ENCODE measurements around the gene CT47C1.

The CT47C1 gene

DNA sequence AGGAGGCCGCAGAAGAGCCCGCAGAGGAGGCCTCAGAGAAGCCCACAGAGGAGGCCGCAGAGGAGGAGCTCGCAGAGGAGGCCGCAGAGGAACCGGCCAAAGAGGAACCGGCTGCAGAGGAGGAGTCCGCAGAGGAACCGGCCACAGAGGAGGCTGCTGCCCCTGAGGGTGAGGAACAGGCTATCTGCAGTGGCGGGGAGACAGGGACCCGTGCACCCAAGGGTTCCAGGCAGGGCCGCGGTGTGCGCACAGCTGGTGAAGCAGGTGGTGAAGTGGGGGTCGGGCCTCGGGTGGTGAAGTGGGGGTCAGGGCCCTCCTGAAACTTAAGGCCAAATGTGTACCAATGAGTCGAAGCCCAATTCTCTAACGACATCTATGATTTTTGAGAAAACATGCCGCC lies 1.1 kb downstream of the CT47C1 start:
- DNase-seq (ENCODE audit: low spot score): no peak

DNA sequence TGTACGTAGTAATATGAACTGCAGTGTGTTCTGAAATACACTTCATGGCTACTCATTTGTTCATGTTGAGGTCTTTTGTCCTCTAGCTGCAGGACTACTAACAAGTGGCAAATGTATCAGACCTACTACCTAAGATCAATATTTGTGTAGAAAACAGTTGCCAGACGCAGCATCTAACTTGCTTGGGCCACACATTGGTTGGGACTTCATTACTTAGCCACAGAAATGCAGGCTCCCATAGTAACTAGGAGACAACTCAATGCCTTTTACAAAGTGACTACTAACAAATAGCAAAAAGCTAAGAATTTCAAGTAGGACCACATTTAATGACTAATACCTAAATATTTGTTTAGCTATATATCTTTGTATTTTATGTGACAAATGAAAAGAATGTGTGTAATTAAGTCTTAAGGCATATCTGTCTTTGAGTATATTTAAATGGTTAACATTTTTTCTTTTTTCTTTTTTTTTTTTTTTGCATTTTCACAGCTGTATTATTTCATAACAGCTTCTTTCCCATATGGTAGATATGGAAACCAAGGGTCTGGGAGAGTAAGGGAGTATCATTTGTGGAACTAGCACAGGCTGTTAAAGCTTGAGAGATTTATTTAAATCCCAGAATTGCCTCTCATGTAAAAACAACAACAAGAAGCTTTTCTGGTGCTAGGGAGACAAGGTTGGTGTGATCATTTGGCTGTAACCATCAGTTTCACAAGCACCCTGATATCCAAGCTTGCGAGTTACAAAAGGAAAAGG lies 2.7 kb downstream of the CT47C1 start:
- no peak for DNase-seq (ENCODE audit: low spot score)

DNA sequence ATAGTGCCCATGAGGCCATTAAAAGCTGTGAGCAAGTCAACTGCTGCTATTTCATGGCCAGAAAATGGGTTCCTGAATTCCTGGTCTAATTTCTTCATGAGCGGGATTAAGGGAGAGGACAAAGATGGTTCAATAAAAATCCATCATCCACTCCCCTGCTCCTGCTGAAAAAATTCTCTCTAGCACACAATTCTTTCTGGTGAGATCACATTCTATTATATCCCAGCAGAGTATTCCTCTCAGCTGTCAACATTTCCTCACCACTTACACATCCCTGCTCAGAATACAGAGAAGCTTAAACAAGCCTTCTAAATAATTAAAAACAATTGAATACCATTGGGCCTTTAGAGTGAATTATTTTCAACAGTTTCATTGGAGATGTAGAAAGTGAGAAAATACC lies 9.5 kb downstream of the CT47C1 start:
- DNase-seq (ENCODE audit: low spot score): no peak

DNA sequence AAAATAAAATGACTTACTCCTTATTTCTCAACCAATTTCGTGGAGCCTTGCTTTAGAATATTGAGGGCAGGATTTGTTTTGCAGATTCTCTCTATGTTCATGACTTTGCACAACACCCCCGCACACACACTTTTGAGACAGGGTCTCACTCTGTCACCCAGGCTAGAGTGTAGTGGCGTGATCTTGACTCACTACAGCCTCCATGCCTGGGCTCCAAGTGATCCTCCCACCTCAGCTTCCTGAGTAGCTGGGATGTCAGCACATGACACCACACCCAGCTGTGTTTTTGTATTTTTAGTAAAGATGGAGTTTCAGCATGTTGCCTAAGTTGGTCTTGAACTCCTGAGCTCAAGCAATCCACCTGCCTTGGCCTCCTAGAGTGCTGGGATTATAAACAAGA lies 12.0 kb downstream of the CT47C1 start:
- DNase-seq (ENCODE audit: low spot score): no peak

DNA sequence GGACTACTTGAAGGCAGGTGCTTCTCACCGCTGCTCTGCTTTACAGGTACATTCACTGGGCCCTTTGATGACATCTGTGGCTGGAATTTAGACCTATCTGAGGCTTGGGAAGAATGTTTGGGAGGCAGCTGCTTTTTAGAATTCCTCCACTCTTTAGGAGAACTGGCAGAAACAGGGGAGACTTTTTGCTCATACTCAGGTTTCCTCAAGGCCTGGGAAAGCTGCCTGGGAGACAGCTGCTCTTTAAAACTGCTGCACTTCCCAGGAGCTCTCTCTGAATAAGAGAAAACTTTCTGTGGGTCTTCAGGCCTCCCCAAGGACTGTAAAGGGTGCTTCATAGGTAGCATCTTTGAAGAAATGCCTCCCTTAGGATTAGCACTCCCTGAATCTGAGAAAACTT lies 14.3 kb downstream of the CT47C1 start:
- no peak for DNase-seq (ENCODE audit: low spot score)

DNA sequence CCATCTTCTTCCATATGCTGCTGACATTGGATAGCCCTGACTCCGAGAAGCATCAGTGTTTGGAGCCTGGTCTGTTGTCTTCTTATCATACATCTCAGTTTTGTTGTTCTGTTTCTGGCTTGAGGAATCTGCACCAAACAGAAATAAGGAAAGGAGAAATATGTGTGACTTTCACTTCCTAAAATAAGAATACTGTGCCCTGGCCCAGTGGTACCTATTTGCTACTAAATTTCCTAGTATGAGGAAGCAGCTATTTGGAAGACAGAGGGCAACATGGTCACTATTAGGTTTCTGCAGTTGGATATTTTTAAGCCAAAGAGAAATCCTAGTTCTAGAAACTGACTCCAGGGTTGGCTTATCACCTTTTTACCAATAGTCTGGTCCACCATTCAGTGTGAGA lies 16.8 kb downstream of the CT47C1 start:
- no peak for DNase-seq (ENCODE audit: low spot score)

DNA sequence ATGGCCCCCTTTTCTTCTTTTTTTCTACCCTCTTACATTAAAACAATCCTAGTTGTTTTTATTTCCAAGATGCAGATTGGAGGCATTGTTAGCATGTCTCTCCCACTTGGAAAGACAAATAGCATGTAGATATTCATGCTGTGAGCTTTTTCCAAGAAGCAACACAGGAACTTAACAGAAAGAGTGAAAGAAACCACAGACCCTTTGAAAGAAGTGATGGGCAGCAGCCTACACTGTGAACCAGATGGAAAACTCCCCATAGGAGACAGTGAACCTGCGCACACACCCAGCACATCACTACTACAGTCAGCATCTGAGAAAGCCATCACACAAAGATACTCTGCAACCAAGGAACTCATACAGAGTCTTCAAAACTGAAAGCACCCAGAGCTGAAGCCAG lies 17.8 kb downstream of the CT47C1 start:
- no peak for DNase-seq (ENCODE audit: low spot score)

DNA sequence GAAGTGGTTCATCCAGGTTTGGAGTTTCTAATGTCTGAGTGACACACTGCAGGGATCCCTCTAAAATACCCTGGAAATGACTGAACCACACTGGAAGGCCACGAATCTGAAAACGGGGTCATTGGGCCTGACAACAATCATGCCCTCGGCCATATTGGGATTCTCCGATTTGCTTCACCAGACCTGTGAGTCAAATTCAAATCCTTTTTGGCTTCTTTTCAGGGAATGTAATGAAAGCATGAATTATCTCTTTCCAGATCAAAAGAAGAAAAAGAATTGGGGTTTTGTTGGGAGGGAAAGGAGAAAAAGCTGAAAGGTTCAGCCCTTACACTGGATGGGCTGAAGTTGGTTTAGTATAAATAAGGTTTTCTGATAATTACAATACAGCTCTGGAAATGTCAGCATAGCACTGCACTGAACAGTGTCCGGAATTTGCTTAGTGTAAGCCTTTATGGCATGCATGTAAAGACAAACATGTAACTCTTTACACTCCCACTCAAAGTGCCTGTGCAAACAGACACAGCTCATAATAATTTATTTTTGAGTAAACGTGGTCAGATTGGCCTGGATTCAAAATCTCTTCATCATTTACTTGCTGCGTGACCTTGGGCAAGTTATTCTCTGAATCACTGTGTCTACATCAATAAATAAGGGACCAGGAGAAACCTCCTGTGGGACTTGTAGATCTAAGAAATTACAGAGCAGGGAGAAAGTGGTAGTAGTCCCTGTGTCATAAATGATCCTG lies 21.4 kb downstream of the CT47C1 start:
- no peak for DNase-seq (ENCODE audit: low spot score)

DNA sequence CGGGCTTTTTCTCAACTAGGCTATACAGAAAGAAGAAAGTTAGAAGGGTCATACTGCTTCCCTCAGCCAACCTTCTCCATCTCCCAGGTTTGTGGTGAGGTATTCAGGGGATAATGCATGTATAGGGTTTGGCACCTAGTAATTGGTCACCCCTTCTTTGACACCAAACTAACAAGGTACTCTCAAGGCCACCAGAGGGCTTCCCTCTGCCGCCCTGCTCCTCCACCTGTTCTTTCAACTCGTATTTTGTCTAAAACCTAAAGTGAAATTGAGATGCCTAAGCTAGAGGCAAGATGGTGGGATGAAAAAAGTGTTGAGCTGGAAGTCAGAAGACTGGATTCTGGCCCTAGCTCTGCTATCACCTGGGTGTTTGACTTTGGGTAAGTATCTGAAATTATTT lies 22.0 kb downstream of the CT47C1 start:
- no peak for DNase-seq (ENCODE audit: low spot score)

DNA sequence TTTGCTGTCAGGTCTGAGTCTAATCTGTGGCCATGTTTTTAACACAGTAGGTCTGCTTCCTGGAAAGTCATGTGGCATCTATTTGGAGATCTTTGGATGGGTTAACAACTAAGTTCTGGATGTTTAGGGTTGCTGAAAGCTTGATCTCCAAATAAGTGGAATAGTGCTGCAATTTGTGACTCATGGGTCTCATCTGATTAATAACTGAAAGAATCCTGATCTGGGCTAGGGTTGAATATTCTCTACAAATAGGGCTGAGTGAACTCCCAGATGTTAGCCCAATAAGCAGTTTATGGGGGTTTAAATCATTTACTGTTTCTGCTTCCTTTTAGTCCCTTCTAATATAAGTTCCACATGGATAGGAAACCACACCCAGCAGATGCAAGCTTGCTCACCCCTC lies 23.1 kb downstream of the CT47C1 start:
- DNase-seq (ENCODE audit: low spot score): no peak

DNA sequence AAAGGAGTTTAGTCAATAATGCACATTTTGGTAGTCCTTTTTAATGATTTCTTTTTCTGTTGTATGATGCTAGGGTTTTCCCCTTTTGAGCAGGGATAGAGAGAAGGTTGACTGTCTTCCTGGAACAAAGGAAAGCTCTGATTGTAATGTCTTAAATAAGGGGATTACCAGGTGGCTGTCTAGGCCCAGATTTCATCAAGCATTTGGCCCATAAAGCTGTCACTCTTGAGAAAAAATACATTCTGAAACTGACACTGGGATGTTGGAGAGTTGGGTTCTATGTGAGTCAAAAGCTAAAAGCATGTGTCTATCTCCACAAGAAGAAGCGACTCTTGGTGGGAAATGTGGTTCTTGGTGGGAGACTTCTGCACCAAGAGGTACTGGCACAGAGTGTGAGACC lies 28.4 kb downstream of the CT47C1 start:
- no peak for DNase-seq (ENCODE audit: low spot score)

DNA sequence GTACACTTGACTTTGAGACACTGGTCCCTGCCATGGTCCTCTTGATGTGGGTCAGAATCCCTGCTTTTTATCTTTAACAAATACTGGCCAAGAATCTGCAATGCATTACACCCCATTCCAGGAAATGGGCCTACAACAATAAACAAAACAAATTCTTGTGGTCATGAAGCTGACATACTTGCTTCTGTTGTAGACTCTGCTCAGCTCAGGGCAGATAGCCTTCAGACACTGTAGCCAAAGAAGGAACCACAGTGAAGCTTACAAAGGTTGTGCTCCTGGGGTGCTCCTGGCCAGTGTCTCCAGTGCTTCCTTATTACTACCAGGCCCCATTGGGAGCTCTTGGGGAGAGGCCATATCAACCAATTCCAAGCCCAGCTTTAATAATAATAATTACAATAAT lies 33.0 kb downstream of the CT47C1 start:
- DNase-seq (ENCODE audit: low spot score): no peak

DNA sequence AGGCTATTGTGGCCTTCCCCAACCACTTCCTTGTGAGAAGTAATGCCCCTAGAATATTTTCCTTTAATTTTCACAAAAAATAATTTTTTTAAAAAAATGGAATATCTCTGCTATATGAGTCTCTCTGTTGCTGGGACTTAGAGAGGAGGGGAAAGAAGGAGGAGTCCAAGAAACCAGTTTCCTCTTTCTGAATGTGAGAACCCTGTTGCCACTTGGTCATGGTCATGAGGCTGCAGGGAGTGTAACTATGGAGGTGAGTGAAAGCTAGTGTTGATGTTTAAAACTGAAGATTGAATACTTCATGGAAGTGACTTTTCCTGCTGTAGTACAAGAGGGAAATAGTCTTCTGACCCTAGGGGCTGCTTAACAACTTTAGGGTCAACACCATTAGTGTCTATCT lies 34.4 kb downstream of the CT47C1 start:
- no peak for DNase-seq (ENCODE audit: low spot score)

DNA sequence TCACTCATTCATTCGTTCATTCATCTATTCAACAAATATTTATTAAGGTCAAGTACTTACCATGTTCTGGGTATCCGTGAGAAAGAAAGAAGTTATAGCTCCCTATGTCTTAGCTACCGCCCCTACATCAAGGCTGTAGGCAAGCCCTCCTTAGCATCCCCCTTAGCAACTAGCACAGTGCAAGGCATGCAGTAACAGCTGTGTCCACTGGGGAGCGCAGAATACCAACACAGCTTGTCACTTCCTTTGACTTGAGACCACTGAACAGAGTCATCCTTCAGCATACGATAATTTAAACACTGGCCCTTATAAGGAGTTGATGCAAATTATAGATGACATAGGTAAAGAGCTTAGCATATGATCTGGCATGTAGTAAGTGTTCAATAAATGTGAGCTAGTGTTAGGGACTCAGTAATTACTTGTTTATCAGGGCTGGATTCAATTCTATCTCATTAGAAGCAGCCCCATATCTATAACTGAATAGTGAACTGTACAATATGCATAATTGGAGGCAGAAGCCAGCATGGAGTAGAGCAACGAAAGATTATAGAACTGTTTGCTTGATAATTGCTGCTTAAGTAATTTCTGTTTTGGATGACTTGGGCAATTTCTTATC lies 46.1 kb downstream of the CT47C1 start:
- no peak for DNase-seq (ENCODE audit: low spot score)

DNA sequence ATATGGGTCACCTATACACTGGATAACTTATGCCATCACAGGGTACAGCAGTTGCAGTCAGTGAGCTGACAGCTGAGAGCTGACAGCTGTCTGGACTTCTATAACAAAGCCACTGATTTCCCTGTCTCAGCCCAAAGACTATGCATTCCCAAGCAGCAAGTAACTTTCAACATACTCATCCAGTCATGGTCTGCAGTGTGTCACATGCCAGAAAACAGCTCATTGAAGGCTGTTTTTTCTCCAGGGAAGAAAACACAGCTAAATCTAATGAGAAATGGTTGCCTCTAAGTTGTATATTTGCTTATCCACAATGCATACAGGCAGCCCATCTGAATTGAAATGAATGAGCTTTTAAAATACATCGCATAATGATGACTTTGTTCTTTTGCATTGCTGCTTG lies 48.5 kb downstream of the CT47C1 start:
- DNase-seq (ENCODE audit: low spot score): no peak
